HEK293 (cell line): Measurements from ENCODE around the gene NDST4.

Source experiments
- CTCF ChIA-PET: fragments of 350-600 bp; formaldehyde crosslinking; extraction: SDS; loops from one replicate; lab custom pipeline; 2021; ENCODE audit warnings: antibody characterized with exemption; lab: Yijun Ruan, JAX
- POLR2A ChIA-PET: fragments of 300-600 bp; formaldehyde crosslinking; extraction: SDS; loops from one replicate; lab custom pipeline; 2020; ENCODE audit warnings: antibody characterized with exemption, inconsistent platforms; lab: Yijun Ruan, JAX
- H3K27ac ChIP-seq: fragments of 200-500 bp; sonication (Bioruptor generic); 2 replicates; pipeline ENCODE4 v1.5.1; 2014; ENCODE audit warnings: low read depth, low read length, control low read depth, inconsistent platforms; ENCODE audit errors: extremely low read depth
- H3K36me3 ChIP-seq, 2 experiments: fragments of 200-500 bp in 1 of 2; sonication (Bioruptor generic) in 1 of 2; 1 replicate in 1 of 2; 2 replicates in 1 of 2; pipeline ENCODE4 v1.5.1; 2014 to 2017; ENCODE audit warnings: inconsistent platforms in 2 of 2, low read length in 2 of 2; ENCODE audit not compliant: control insufficient read depth in 2 of 2, insufficient read depth in 1 of 2
- H3K4me1 ChIP-seq: fragments of 200-500 bp; sonication (Bioruptor generic); 2 replicates; pipeline ENCODE4 v1.5.1; 2014; ENCODE audit warnings: mild to moderate bottlenecking, low read length, inconsistent platforms; ENCODE audit not compliant: control insufficient read depth, insufficient read depth
- H3K4me3 ChIP-seq: 2 replicates; pipeline ENCODE4 v1.5.1; 2011; ENCODE audit warnings: low read depth, mild to moderate bottlenecking, control low read depth, low read length, moderate library complexity
- H3K9me3 ChIP-seq: fragments of 200-500 bp; sonication (Bioruptor generic); 2 replicates; pipeline ENCODE4 v1.5.1; 2014; ENCODE audit warnings: low read depth, low read length, inconsistent platforms; ENCODE audit not compliant: control insufficient read depth, insufficient read depth
- FEZF1 ChIP-seq: fragments of 450-650 bp; formaldehyde crosslinking; IDR thresholded peaks from 2 replicates; pipeline ENCODE4 v1.5.1; 2016; ENCODE audit warnings: missing biosample characterization, missing genetic modification characterization
- GLIS1 ChIP-seq: fragments of 450-650 bp; formaldehyde crosslinking; IDR thresholded peaks from 2 replicates; pipeline ENCODE4 v1.5.1; 2016; ENCODE audit warnings: missing biosample characterization, missing genetic modification characterization
- GLIS2 ChIP-seq: fragments of 450-650 bp; formaldehyde crosslinking; IDR thresholded peaks from 2 replicates; pipeline ENCODE4 v1.5.1; 2016; ENCODE audit warnings: missing biosample characterization, missing genetic modification characterization
- HOXD13 ChIP-seq: sonication (generic); formaldehyde crosslinking; IDR thresholded peaks from 2 replicates; pipeline ENCODE4 v1.8.0; 2022; ENCODE audit warnings: missing genetic modification reagents, borderline replicate concordance
- REPIN1 ChIP-seq: fragments of 450-650 bp; formaldehyde crosslinking; IDR thresholded peaks from 2 replicates; pipeline ENCODE4 v1.5.1; 2017; ENCODE audit warnings: missing biosample characterization, missing genetic modification characterization, low read depth
- TRIM28 ChIP-seq: IDR thresholded peaks from 2 replicates; pipeline ENCODE4 v1.6.1; 2011; ENCODE audit warnings: low read length, control low read depth, borderline replicate concordance
- YY1 ChIP-seq: fragments of 450-650 bp; formaldehyde crosslinking; IDR thresholded peaks from 2 replicates; pipeline ENCODE4 v1.5.1; 2018; ENCODE audit warnings: missing biosample characterization, missing genetic modification characterization
- ZBTB17 ChIP-seq: fragments of 450-650 bp; formaldehyde crosslinking; IDR thresholded peaks from 2 replicates; pipeline ENCODE4 v1.5.1; 2016; ENCODE audit warnings: missing biosample characterization, missing genetic modification characterization
- ZBTB8A ChIP-seq: fragments of 450-650 bp; formaldehyde crosslinking; IDR thresholded peaks from 2 replicates; pipeline ENCODE4 v1.5.1; 2016; ENCODE audit warnings: missing biosample characterization, missing genetic modification characterization
- ZNF211 ChIP-seq: fragments of 450-650 bp; formaldehyde crosslinking; IDR thresholded peaks from 2 replicates; pipeline ENCODE4 v1.5.1; 2016; ENCODE audit warnings: low read depth, missing biosample characterization, missing genetic modification characterization
- ZNF214 ChIP-seq: fragments of 450-650 bp; formaldehyde crosslinking; IDR thresholded peaks from 2 replicates; pipeline ENCODE4 v1.5.1; 2017; ENCODE audit warnings: missing biosample characterization, mild to moderate bottlenecking, missing genetic modification characterization, borderline replicate concordance
- ZNF280D ChIP-seq: fragments of 450-650 bp; formaldehyde crosslinking; IDR thresholded peaks from 2 replicates; pipeline ENCODE4 v1.5.1; 2016; ENCODE audit warnings: missing biosample characterization, missing genetic modification characterization
- ZNF350 ChIP-seq: fragments of 450-650 bp; formaldehyde crosslinking; IDR thresholded peaks from 2 replicates; pipeline ENCODE4 v1.5.0; 2017; ENCODE audit warnings: missing biosample characterization, mild to moderate bottlenecking, missing genetic modification characterization
- ZNF366 ChIP-seq: fragments of 450-650 bp; formaldehyde crosslinking; conservative IDR thresholded peaks from 2 replicates; pipeline ENCODE4 v1.5.1; 2016; ENCODE audit warnings: missing biosample characterization, missing genetic modification characterization
- ZNF394 ChIP-seq: fragments of 450-650 bp; formaldehyde crosslinking; IDR thresholded peaks from 2 replicates; pipeline ENCODE4 v1.5.1; 2016; ENCODE audit warnings: missing biosample characterization, missing genetic modification characterization, mild to moderate bottlenecking, moderate library complexity, borderline replicate concordance
- ZNF404 ChIP-seq: fragments of 450-650 bp; formaldehyde crosslinking; IDR thresholded peaks from 2 replicates; pipeline ENCODE4 v1.5.1; 2017; ENCODE audit warnings: missing biosample characterization, missing genetic modification characterization
- ZNF416 ChIP-seq: fragments of 450-650 bp; formaldehyde crosslinking; IDR thresholded peaks from 2 replicates; pipeline ENCODE4 v1.5.1; 2016; ENCODE audit warnings: missing biosample characterization, missing genetic modification characterization
- ZNF558 ChIP-seq: fragments of 450-650 bp; formaldehyde crosslinking; IDR thresholded peaks from 2 replicates; pipeline ENCODE4 v1.5.1; 2016; ENCODE audit warnings: missing biosample characterization, missing genetic modification characterization
- ZNF785 ChIP-seq: fragments of 450-650 bp; formaldehyde crosslinking; IDR thresholded peaks from 2 replicates; pipeline ENCODE4 v1.5.1; 2016; ENCODE audit warnings: missing biosample characterization, missing genetic modification characterization
- ZXDB ChIP-seq: fragments of 450-650 bp; formaldehyde crosslinking; IDR thresholded peaks from 2 replicates; pipeline ENCODE4 v1.5.1; 2016; ENCODE audit warnings: missing biosample characterization, missing genetic modification characterization
- TF ChIP-seq, protein P1 (sequence below): fragments of 450-650 bp; formaldehyde crosslinking; IDR thresholded peaks from 2 replicates; pipeline ENCODE4 v1.5.1; 2016; ENCODE audit warnings: missing biosample characterization, missing genetic modification characterization, borderline replicate concordance
- TF ChIP-seq, protein P2 (sequence below): fragments of 450-650 bp; formaldehyde crosslinking; IDR thresholded peaks from 2 replicates; pipeline ENCODE4 v1.5.1; 2016; ENCODE audit warnings: missing biosample characterization, missing genetic modification characterization
- TF ChIP-seq, protein P3 (sequence below): fragments of 450-650 bp; formaldehyde crosslinking; IDR thresholded peaks from 2 replicates; pipeline ENCODE4 v1.5.1; 2017; ENCODE audit warnings: missing biosample characterization, missing genetic modification characterization
- TF ChIP-seq, protein P4 (sequence below): fragments of 450-650 bp; IDR thresholded peaks from 2 replicates; pipeline ENCODE4 v1.5.1; 2018; ENCODE audit warnings: missing biosample characterization, mild to moderate bottlenecking, missing genetic modification characterization
- TF ChIP-seq, protein P5 (sequence below): fragments of 450-650 bp; formaldehyde crosslinking; IDR thresholded peaks from 2 replicates; pipeline ENCODE4 v1.5.1; 2017; ENCODE audit warnings: missing biosample characterization, missing genetic modification characterization

The NDST4 gene

DNA sequence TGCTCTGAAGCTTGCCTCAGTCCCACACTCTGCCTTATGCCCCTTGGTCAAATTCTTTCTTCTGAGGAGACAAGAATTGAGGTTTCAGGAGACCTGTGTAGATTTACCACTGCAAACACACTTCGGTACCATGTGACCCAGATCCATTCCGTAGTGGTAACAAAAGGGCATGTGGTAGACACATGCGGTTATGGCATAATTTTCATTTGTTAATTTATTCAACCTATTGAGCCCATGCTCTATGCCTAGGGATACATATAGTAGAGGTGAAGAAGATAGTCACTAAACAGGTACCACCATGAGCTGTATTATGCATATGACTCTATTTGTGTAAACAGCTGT, 190.9 kb downstream of the NDST4 start (continued):
- TF ChIP-seq ZNF280D (tag by site-specific recombination) (no peak), ZNF350 (tag by site-specific recombination) (no peak), ZNF211 (tag by site-specific recombination) (no peak), ZNF558 (no peak), ZBTB17 (tag by site-specific recombination) (no peak), ZNF394 (tag by site-specific recombination) (no peak)
- TF ChIP-seq, protein P1, sequence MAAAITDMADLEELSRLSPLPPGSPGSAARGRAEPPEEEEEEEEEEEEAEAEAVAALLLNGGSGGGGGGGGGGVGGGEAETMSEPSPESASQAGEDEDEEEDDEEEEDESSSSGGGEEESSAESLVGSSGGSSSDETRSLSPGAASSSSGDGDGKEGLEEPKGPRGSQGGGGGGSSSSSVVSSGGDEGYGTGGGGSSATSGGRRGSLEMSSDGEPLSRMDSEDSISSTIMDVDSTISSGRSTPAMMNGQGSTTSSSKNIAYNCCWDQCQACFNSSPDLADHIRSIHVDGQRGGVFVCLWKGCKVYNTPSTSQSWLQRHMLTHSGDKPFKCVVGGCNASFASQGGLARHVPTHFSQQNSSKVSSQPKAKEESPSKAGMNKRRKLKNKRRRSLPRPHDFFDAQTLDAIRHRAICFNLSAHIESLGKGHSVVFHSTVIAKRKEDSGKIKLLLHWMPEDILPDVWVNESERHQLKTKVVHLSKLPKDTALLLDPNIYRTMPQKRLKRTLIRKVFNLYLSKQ, result no peak

DNA sequence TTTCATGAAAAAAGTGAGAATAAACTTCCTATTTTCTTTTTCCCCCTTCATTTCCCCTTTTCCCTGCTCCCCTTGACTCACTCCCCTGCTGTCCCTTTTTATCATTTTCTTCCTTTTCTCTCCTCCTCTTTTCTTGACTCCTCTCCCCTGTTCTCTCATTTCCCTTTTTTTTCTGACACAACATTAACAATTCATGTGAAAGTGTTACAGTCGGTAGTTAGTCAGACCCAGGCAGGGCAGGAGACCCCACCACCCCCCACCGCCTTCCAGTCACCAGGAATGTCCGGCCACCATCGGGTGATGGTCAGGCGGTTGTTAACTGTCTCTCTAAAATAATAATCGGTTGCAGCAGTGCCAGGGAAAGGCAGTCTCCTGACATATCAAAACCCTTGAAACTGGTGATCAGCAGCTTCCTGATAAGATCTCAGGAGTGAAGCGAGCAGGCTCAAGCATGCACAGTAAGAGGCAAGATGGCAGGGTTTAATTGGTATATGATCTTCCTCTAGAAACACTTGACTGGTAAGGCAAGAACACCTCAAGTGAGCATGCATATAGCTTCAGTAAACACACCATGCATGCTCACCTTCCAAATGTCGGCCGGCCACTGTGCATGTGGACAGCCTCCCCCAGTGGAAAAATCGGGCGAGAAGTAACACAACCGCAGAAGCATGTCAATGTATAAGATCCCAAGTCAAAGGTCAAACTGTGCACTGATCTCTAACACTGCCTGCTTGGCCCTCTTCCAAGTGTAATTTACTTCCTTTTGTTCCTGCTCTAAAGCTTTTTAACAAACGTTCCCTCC, 191.4 kb downstream of the NDST4 start:
- Histone ChIP-seq H3K4me3 (no peak overlapping the region), H3K4me1 (peaks cover 15% of the 10 kb centered on the region), H3K27ac (peak overlapping the region; percentile 59), H3K36me3 (no peaks in the 10 kb centered on the region), H3K9me3 (no peaks in the 10 kb centered on the region)
- ChIA-PET CTCF (interaction anchor here (0.9 kb wide), 1 partner anchor 76 kb away, joined by 3 read pairs; no protein-coding TSS in a partner anchor), POLR2A (no interaction called here)
- TF ChIP-seq, protein P2, sequence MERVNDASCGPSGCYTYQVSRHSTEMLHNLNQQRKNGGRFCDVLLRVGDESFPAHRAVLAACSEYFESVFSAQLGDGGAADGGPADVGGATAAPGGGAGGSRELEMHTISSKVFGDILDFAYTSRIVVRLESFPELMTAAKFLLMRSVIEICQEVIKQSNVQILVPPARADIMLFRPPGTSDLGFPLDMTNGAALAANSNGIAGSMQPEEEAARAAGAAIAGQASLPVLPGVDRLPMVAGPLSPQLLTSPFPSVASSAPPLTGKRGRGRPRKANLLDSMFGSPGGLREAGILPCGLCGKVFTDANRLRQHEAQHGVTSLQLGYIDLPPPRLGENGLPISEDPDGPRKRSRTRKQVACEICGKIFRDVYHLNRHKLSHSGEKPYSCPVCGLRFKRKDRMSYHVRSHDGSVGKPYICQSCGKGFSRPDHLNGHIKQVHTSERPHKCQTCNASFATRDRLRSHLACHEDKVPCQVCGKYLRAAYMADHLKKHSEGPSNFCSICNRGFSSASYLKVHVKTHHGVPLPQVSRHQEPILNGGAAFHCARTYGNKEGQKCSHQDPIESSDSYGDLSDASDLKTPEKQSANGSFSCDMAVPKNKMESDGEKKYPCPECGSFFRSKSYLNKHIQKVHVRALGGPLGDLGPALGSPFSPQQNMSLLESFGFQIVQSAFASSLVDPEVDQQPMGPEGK (tag by site-specific recombination), result no peak
- TF ChIP-seq, protein P3, sequence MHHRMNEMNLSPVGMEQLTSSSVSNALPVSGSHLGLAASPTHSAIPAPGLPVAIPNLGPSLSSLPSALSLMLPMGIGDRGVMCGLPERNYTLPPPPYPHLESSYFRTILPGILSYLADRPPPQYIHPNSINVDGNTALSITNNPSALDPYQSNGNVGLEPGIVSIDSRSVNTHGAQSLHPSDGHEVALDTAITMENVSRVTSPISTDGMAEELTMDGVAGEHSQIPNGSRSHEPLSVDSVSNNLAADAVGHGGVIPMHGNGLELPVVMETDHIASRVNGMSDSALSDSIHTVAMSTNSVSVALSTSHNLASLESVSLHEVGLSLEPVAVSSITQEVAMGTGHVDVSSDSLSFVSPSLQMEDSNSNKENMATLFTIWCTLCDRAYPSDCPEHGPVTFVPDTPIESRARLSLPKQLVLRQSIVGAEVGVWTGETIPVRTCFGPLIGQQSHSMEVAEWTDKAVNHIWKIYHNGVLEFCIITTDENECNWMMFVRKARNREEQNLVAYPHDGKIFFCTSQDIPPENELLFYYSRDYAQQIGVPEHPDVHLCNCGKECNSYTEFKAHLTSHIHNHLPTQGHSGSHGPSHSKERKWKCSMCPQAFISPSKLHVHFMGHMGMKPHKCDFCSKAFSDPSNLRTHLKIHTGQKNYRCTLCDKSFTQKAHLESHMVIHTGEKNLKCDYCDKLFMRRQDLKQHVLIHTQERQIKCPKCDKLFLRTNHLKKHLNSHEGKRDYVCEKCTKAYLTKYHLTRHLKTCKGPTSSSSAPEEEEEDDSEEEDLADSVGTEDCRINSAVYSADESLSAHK (tag by site-specific recombination), result peak; percentile 81
- TF ChIP-seq YY1 (tag by site-specific recombination) (no peak), REPIN1 (tag by site-specific recombination) (no peak), HOXD13 (CRISPR knock-in tag) (no peak), ZXDB (tag by site-specific recombination) (peak; percentile 43; the same call in 1 of the 2 replicates), GLIS2 (tag by site-specific recombination) (0 out of 2 replicates have a peak, but pooled peaks have one; percentile 29), TRIM28 (peak; percentile 61), ZNF366 (tag by site-specific recombination) (peak; percentile 54; the same call in 1 of the 2 replicates), ZBTB8A (tag by site-specific recombination) (0 out of 2 replicates have a peak, but pooled peaks have one; percentile 10), ZNF404 (tag by site-specific recombination) (no peak), GLIS1 (peak; percentile 51; the same call in 1 of the 2 replicates), ZNF416 (no peak), ZNF214 (tag by site-specific recombination) (no peak), FEZF1 (peak; percentile 97), ZNF785 (tag by site-specific recombination) (no peak)
- TF ChIP-seq, protein P4, sequence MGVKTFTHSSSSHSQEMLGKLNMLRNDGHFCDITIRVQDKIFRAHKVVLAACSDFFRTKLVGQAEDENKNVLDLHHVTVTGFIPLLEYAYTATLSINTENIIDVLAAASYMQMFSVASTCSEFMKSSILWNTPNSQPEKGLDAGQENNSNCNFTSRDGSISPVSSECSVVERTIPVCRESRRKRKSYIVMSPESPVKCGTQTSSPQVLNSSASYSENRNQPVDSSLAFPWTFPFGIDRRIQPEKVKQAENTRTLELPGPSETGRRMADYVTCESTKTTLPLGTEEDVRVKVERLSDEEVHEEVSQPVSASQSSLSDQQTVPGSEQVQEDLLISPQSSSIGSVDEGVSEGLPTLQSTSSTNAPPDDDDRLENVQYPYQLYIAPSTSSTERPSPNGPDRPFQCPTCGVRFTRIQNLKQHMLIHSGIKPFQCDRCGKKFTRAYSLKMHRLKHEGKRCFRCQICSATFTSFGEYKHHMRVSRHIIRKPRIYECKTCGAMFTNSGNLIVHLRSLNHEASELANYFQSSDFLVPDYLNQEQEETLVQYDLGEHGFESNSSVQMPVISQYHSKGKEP (tag by site-specific recombination), result peak; percentile 92
- TF ChIP-seq, protein P5, sequence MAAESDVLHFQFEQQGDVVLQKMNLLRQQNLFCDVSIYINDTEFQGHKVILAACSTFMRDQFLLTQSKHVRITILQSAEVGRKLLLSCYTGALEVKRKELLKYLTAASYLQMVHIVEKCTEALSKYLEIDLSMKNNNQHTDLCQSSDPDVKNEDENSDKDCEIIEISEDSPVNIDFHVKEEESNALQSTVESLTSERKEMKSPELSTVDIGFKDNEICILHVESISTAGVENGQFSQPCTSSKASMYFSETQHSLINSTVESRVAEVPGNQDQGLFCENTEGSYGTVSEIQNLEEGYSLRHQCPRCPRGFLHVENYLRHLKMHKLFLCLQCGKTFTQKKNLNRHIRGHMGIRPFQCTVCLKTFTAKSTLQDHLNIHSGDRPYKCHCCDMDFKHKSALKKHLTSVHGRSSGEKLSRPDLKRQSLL (tag by site-specific recombination), result peak; percentile 76
